HG02870 (cell line): Measurements from ENCODE around the gene DST.

Source experiments
- ATAC-seq: cut with Tn5 transposase; IDR thresholded peaks from one replicate; pipeline ENCODE4 v1.9.1; 2021; ENCODE audit warnings: mild to moderate bottlenecking, moderate library complexity; ENCODE audit not compliant: unreplicated experiment

Gene DST

DNA sequence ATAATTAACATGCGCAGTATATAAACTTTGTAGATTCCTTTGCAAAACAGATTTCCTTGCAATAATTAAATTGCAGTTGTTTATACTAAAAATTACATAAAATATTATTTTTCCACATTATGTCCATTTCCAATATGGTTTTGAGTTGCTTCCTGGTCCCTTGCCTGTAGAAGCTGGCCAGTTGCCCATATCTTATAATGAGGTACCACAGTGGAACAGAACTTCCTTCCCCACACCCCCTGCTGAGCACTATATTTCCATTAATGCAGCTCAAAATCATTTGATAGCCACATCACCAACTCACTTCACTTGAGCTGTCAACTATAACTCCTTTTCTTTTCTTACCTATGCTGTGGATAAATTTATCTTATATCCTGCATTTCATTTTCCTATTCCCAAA, 194.6 kb downstream of the DST start:
- ATAC-seq: no peak

DNA sequence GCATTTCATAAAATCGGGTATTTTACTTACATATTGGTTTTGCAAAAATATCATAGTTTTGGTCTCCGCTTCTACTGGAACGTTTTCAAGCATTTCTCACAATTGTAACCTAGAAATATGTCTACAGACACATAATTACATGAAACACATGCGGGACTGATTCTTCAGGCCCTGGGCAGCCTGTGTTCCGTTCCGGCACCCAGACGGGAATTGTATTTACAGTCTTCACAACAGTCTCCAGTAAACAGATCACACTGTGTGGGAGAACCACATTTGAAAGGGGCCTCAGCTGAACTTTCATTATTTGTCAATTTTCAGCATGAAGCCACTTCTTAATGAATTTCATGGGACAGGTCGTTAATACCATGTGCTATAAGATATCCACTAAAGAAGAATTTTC, 196.9 kb downstream of the DST start:
- ATAC-seq: no peak

DNA sequence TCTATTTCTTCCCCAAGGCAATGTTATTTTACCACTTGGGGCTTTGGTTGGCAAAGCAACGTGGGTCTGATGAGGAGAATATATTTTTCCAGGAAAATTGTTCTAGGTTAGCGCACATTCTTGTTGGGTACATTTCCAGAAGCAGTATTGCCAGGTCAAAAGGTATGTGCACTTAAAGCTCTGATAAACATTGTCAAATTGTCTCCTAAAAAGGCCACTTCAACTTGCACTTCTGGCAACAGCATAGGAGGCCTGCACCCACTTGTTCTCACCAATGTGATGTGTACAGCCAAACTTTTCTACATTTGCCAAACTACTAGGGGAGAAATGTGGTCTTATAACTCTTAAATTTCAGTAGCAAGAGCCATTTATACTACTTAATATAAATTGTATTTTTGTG, 197.8 kb downstream of the DST start:
- ATAC-seq: no peak

DNA sequence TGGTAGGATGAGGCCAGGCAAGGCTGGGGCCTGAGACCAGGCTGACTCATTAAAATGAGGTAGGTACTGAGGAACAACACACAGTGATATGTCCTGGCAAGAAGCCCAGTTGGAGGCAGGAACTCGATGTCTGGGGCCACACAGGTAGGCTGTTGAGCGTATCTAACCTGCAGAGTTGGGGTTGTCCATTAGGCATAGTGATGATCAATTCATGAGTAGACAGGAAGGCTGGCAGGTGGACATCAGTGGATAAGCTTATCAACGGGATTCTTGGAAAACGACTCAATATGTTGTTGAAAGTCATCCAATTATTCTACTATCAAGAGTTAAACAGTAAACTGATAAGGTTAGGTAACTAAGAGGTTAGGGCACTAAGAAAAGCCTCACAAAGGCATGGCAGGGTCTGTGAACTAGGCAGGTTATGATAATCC, 202.1 kb downstream of the DST start:
- no peak for ATAC-seq

DNA sequence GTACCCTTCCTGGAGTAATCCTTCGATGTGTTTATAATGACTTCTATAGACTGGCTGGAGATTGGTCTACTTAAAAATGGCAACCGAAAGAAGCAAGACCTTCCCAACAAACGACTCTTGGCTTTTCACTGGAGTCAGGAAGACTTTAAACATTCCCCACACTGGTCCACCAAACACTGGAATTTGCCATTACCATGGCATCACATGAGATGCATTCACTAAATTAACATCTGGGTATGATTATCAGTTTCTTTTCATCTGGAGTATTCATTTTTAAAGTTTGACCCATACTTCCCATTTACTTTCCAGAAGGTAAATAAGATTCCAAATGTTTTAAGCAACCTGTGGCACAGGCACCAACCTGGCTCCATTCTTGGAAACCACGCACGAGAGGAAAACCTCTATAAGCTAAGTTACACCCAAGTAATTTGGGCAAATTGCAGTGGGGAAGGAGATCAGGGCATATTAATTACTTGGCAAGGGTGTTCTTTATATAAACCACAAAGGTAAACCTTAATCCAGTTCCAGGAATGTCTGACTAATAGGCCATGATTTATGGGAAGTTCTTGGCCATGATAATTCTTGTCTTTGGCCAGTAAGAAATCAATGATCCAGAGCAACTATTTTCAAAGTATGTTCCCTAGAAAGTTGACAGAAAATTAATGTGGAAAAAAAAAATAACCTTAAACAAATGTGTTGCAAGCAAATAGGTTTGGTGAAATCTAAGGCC, 205.4 kb downstream of the DST start:
- ATAC-seq: no peak

GRCh38 chr6:56435754-56436153, 206.9 kb downstream of the DST start:
- ATAC-seq: no peak

- ATAC-seq: no peak
Observed at GRCh38 chr6:56435326-56435725, 207.4 kb downstream of the DST start.

DNA sequence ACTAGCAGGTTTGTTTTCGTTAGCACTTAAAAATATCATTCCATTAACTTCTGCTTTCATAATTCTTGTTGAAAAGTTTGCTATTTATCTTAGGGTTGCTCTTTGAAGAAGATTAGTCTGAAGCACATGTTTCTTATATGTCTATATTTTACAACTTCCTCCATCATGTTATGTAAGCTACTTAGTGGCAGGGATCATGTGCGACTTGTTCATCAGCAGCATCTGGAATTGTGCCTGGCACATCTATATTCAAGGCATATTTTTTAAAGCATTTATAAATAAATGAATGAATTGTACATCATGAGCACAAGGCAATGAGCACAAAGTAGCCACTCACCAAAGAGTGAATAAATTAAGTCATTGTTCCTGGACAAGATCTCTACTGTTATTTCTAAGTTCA, 208.1 kb downstream of the DST start:
- no peak for ATAC-seq

DNA sequence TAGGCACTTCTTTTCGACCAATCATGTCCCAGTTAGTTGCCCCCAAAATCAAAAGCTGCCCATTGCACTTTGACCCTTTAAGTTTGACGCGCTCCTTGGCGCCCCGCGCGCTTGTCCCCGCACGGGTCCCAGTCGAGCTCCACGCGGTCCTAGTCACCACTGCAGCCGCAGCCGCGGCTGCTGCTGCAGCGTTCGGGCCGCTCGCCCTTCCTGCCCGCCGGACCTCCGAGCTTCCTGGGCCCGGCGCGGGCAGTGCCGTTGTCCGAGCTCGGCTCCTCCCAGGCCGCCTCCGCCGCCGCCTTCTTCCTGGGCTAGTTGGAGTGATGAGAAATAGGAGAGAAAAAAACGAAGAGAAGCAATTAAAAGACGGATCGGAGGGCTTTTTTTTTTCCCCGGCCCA, 209.6 kb downstream of the DST start:
- no peak for ATAC-seq

DNA sequence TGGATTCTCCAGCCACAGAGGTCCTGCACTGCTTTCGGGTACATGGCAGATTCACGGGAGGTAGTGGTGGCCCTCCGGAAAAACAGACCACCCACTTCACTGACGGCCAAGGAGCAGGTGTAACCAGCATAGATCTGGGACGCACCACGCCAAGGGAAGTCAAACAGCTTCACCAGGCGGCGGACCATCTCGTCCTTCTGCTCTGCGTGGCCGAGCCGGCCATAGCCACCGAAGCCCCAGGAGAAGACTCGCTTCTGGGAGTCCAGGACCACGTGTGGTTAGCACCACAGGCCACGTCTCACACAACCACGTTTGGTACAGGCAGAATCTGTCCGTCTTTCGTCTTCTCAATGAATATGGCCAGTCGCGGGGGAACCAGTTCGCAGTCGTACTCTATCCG, 210.5 kb downstream of the DST start:
- no peak for ATAC-seq

GRCh38 chr6:56430629-56431600, 211.8 kb downstream of the DST start:
- no peak for ATAC-seq

DNA sequence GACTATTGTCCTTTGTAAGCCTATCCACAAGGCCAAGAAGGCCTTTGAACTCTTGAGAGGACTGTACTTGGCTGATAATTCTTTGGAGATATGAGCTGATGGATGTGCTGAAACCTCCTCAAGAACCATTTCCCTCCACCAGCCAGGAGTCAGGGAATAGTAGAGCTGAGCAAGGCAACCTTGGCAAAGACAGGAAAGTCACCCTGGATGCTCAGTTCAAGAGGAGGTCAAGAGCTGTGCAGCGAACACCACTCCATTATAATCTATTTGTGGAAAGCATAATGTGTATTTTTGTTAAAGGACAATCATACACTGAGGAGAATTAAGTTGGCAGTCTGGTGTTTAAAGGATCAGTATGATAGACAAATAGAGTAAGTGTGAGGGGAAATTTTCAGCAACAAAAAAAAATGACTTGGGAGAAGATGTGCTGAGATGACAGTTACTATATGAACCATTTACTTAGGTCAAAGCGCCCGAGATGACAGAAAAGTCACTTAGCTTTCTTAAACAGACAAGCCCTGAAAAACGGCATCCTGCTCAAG, 218.1 kb downstream of the DST start:
- no peak for ATAC-seq

- no peak for ATAC-seq
Observed at GRCh38 chr6:56424064-56424463, 218.6 kb downstream of the DST start.

DNA sequence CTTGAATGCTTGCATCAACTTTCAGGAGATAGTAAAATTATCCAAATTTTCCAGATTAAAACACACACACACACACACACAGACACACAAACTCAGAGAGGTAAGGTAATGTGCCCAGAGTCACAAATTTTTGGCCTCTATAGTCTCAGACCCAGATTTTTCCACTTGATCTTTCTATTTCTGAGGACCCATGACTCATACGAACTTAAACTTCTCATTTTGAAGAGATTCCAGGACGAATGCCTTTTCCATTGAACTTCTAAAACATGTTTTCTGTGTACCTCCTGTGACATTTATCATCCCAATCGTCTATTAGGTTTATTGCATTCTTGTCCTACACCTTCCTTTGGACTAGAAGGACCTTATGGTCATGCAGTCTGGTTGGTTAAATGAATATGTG, 222.4 kb downstream of the DST start:
- ATAC-seq: no peak

DNA sequence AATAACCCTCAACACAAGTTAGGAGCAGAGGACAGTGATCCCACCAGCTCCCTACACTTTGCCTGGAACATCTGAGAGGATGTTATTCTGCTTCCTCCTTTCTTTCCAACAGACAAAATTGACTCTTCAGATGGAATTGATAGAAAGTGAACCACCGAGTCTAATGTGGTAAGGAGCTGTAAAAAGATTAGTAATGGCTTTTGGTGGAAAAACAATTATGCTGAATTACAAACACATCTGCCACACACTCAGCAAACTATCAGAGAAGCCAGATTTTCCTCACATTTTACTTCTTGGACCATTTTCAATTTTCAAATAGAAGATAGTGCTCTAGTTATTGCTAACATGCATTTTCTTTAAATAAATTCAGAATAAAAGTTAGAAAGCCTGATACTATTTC, 223.5 kb downstream of the DST start:
- ATAC-seq: no peak

DNA sequence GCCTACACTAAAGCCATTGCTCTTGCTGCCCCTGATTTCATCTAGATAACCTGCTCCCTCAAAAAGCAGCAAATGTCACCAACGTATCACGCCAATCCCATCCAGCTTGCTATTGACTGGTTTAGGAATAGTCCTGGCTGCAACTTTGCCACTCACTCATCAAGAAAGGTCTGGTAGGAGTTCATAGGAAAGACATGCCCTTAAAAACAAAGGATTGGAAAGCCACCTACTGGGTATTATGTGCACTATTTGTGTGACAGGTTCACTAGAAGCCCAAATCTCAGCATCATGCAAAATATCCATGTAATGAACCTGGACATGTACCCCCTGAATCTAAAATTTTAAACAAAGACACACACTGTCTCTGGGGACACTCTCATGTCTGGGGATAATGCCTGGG, 224.9 kb downstream of the DST start:
- no peak for ATAC-seq

DNA sequence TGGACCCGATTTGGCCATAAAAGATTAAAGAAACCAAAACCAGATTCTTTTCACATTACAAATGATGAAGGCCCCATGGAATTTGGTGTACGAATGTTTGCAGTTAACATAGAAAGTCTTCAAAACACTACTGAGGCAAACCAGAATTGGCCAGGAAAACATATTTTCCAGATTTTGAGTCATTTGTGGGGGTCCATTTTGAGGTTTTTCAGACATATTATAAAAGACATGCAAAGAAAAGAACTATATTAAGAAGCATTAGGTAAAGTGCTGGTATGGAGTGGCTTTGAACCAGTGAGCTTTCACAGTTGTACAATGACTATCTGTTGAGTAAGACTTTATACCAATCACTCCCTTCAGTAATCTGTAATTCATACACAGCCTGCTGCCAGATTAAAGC, 226.4 kb downstream of the DST start:
- no peak for ATAC-seq

GRCh38 chr6:56408976-56409375, 233.7 kb downstream of the DST start:
- ATAC-seq: no peak
